Activated CD4-positive, alpha-beta T cell treated with anti-CD3 and anti-CD28 coated beads for 4 hours (primary cell): ENCODE measurements around the gene RBM4.

Experiments used
- DNase-seq, 2 donors: peaks; one replicate each; pipeline ENCODE4 v3.0.0-alpha.2; 2020

Gene RBM4

GRCh38 chr11:66691311-66691980, 52.9 kb downstream of the RBM4 start:
- no peak for DNase-seq

- DNase-seq = no peak
Observed at GRCh38 chr11:66692446-66692845, 53.9 kb downstream of the RBM4 start.

GRCh38 chr11:66692871-66693331, 54.4 kb downstream of the RBM4 start:
- no peak for DNase-seq

GRCh38 chr11:66693356-66694055, 55.0 kb downstream of the RBM4 start:
- no peak for DNase-seq

- no peak for DNase-seq
Observed at GRCh38 chr11:66694056-66694410, 55.5 kb downstream of the RBM4 start.

GRCh38 chr11:66694732-66695207, 56.3 kb downstream of the RBM4 start:
- DNase-seq = peak; percentile 82 to 87
